ENCODE measurements around the gene ADCY7.

Gene ADCY7

GRCh38 chr16:50282010-50282538 lies 15.7 kb downstream of the ADCY7 start:
- DNase-seq (ENCODE audit: low spot score) = peak; percentile 91

- peak; percentile 64 for DNase-seq (ENCODE audit: low spot score)
These were observed 16.7 kb downstream of the ADCY7 start for GRCh38 chr16:50282955-50283631.

DNA sequence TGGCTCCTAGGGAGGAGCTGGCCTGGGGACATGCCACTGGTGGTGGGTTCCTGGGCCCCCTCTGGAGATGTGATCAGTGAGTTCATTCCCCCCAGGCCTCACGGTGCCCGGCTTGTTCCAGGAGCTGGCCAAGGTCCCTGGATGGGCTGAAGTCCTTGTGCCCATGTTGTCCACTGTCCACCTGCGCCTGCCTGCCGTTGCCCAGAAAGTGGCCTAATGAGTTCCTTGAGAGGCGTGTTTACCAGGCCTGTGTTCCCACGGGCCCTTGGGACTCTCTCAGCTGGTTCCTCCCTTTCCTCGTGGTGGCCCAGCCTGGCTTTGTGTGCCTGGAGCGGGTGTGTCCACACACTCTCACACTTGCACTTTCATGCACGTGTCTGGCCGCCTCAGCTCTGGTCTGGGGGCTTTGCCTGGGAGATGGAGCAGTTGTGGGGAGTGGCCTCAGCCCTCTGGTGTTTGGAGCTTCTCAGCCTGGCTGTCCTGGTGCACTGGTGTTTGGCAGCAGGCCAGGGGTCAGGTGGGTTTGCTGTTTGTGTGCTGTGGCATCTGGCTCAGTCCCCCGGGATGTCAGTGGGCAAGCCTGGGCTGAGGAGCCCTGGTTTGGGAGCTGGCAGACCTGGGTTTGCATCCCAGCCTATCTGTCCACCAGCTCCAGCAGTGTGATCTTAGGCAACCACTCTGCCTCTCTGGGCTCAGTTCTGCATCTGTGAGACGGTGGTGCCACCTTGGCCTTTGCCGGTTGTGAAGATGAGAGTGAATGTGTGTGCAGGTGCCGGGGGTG lies 18.0 kb downstream of the ADCY7 start:
- peak; percentile 81 for DNase-seq (ENCODE audit: low spot score)

GRCh38 chr16:50285406-50286003 lies 19.2 kb downstream of the ADCY7 start:
- DNase-seq (ENCODE audit: low spot score) = no peak

- DNase-seq (ENCODE audit: low spot score) = no peak
These were observed 20.3 kb downstream of the ADCY7 start for GRCh38 chr16:50286681-50287080.

- no peak for DNase-seq (ENCODE audit: low spot score)
These were observed 21.7 kb downstream of the ADCY7 start for GRCh38 chr16:50288026-50288425.

DNA sequence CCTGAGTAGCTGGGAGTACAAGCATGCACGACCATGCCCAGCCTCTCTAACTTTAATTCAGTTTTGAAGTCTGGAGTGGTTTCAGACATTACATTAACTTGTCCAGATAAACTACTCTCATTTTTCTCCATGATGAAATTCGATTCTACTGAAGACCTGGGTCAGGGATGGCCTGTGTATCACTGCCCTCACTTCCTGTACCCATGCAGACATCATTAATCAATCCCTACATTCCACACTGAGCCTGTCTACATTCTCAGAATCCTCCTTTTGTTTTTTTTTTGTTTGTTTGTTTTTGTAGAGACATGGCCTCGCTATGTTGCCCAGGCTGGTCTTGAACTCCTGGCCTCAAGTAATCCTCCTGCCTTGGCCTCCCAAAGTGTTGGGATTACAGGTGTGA lies 22.6 kb downstream of the ADCY7 start:
- no peak for DNase-seq (ENCODE audit: low spot score)

DNA sequence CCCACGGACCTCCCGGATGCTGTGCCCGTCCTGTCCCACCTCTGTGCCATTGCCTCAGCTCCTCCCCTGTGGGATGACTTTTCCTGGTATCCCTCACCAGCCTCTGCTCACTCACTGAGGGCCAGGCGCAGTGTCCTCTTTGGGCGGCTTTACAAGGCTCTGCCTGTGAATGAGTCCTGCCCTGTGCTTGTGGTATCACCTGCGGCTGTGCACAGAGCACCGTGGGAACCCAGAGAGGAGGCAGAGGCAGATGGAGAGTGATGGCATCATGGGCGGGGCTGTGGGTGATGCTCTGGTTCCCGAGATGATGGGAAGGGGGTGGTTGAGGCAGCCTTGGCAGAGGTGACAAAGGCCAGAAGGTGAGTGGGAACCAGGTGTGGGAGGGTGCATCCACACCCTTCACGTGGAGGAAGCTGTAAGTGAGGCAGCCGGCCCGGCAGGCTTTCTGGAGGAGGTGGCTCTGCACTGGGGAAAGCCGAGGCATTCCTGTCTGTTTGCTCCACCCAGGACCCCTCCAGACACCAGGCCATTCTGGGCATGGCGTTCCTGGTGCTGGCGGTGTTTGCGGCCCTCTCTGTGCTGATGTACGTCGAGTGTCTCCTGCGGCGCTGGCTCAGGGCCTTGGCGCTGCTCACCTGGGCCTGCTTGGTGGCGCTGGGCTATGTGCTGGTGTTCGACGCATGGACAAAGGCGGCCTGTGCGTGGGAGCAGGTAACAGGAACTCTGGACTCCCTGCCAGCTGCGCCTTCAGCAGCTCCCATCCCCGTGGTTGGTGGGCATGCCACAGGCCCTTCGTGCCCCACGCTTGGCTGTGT lies 23.8 kb downstream of the ADCY7 start:
- no peak for DNase-seq (ENCODE audit: low spot score)

DNA sequence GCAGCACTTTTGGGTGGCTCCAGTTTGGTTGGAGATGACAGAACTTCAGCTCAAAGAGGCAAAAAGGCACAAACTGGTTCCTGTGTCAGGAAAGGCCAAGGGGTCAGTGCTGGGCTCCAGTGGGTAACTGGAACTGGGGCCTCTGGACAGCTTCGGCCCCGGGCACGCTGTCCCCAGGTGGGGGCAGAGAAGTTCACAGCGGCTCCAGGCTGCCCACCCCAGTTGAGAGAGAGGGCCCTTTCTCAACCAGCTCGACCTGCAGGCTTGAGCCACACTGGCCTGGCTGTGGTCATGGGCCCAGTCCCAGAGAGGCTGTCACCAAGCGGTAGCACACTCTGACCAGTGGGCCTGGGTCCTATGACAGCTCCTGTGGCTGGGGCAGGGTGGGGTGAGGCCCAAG lies 24.5 kb downstream of the ADCY7 start:
- DNase-seq (ENCODE audit: low spot score) = no peak

DNA sequence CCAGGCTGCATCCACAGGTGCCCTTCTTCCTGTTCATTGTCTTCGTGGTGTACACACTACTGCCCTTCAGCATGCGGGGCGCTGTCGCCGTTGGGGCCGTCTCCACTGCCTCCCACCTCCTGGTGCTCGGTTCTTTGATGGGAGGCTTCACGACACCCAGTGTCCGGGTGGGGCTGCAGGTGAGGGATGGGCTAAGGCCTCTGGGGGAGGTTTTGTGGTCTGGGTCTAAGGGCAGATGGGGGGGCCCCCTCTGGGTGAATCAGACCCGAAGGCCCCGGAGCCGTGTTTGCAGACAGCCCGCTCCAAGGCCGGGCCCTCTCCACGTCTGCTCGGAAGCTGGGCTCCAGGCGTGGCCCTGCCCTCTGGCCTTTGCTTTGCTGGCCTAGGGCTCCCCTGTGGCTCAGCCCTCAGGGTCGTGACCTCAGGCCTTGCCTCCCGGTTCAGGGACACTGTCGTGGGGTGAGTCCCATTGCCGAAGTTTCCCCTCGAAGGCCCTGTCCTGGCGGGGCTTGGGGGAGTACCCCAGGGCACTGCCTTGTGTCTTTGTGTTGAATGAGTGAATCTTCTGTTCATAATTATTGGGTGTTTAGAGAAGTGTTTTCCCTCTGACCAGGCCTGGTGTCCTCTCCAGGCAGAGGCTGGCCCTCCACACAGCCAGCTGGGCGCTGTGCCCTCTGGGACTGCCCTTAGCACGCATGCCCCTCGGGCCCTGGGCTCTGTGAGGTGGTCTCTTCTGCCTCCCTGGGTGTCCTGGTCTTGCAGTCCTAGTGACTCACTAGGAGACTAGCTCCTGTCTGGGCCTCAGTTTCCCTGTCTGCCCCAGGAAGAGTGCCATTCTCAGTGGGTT lies 25.6 kb downstream of the ADCY7 start:
- DNase-seq (ENCODE audit: low spot score) = no peak

GRCh38 chr16:50292566-50292948 lies 26.2 kb downstream of the ADCY7 start:
- DNase-seq (ENCODE audit: low spot score) = no peak

DNA sequence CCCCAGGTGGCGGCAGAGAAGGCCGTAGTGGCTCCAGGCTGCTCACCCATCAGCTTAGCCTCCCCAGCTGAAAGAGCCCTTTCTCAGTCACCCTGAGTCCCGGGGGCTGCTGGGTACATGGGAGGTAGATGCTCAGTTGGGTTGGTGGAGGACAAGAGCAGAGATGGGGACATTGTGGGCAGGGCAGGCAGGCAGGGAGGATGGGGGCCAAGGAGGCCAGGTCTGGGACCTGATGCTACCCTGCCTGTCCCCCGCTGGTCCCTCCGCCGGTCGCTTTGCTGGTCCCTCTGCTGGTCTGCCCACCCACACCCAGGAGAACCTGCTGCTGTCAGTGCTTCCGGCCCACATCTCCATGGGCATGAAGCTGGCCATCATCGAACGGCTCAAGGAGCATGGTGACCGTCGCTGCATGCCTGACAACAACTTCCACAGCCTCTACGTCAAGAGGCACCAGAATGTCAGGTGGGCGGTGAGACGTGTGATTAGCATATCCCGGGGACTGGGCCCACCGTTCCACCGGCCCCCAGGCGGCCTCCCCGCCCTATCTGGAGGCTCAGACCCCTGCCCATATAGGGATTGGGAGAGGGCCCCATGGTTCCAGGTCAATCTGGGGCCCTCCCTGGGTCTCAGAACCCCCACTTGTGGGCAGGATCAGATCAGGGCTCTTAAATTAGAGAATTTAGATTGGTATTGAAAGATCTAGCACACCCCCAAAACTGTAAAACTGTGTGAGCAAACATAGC lies 26.9 kb downstream of the ADCY7 start:
- DNase-seq (ENCODE audit: low spot score) = no peak

DNA sequence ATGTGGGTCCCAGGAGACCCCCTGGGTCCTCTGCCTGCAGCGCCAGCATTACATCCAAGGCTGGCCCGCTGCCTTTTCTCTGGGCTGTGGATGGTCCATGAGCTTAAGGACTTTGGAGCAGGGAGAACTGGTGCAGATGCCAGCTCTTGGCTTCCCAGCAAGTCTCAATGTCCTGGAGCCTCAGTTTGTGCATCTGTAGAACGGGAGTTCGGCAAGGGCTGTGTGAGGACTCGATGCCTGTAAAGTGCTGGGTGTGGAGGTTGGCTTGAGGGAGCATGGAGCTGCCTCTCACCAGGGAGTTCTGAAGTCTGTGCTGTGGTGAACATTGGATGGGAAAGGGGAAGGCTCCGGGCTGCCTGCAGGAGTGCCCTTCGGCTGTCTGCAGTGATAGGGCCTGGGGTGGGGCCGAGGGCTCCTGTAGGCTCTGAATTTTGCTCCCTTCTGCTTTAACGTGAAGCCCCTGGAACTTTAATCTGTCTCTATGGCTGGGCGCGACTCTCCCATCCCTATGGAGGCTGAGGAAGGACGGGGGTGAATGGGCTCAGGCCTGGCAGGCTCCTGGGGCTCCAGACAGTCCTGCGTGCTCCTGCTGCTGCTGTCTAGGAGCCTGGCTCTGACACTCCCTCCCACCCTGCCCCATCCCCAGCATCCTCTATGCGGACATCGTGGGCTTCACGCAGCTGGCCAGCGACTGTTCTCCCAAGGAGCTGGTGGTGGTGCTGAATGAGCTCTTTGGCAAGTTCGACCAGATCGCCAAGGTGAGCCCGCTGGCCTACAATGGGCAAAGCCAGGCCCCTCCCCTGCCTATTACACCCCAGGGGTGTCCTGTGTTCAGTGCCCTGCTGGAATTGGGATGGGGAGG lies 27.9 kb downstream of the ADCY7 start:
- DNase-seq (ENCODE audit: low spot score) = no peak

DNA sequence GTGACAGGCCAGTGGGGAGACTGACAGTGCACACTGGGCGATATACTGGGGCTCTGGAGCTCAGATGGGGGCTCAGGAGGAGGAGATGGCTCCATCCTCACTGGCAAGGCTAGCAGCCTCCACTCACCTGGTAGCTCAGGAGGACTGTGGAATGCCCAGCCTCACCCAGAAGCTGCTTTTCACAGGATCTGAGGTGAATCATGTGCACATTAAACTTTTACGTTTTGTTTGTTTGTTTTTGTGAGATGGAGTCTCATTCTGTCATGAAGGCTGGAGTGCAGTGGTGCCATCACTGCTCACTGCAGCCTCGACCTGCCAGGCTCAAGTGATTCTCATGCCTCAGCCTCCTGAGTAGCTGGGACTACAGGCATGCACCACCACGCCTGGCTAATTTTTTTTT lies 28.6 kb downstream of the ADCY7 start:
- DNase-seq (ENCODE audit: low spot score) = no peak

DNA sequence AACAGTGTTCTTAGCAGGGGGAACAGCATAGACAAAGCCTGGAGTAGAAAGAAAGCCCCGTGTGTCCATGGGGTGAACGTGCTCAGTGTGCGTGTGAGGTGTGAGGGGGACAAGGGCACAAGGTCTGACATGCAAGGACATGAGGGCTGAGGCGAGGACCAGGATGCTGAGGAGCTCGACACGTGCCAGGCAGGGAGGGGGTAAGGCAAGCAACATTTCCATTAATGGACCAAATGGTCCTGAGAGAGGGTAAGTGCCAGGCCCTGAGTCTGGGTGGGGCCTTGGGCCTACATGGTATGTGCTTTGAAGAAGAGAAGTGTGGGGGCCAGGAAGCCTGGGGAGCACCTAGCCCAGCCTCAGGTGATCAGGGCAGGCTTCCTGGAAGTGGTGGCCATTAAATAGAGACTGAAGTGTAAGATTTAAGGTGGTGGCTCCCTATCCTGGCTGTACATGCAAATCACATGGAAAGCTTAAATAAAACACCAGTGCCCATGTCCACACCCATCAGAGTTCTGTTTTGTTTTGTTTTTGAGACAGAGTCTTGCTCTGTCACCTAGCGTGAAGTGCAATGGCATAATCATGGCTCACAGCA lies 29.3 kb downstream of the ADCY7 start:
- no peak for DNase-seq (ENCODE audit: low spot score)

DNA sequence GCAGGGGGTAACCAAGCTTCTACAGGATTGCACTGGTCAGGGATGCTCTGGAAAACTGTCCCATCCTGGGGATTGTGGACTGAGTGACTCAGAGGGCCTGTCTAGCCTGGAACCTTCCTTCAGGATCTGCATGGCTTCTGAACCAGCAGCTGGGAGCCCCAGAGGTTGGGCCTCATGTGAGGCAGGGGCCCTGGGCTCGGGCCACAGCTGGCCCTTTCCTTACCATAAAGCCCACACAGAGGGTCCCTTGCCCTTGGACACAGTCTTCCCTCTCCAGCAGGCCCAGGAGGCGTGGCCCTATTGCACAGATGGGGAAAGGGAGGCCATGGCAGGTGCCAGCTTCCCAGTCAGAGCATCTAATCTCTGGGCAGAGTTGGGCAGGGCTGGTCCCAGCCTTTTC lies 30.5 kb downstream of the ADCY7 start:
- DNase-seq (ENCODE audit: low spot score) = no peak

- peak; percentile 43 for DNase-seq (ENCODE audit: low spot score)
These were observed 31.1 kb downstream of the ADCY7 start for GRCh38 chr16:50297301-50298074.

DNA sequence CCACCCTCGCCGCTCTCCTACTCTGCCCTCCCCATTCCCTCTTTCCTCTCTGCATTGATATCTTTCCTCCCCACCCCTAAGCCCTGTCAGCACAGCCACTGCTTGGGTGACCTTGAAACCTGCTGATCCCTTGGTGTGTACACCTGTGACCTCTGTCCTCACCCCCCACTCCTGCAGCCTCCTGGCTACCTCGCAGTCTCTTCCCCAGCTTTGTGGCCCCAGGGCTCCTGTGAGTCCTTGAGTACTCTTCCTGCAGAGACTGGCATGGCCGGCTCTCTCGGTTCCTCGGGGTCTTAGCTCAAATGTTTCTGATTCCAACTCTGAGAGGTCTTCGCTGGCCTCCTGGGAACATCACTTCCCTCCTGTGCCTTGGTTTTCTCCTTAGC lies 31.7 kb downstream of the ADCY7 start:
- DNase-seq (ENCODE audit: low spot score) = no peak

Data from NAMALWA (cell line).